NB4 (cell line): ENCODE measurements around the gene SURF4.

Experiments used
- CTCF ChIP-seq: IDR thresholded peaks from one replicate; pipeline ENCODE4 v1.5.1; 2012; ENCODE audit warnings: low read depth, low read length
- MYC ChIP-seq: IDR thresholded peaks from 2 replicates; pipeline ENCODE4 v1.6.1; 2011; ENCODE audit warnings: low read depth, low read length
- POLR2A ChIP-seq: IDR thresholded peaks from 2 replicates; pipeline ENCODE4 v1.6.1; 2011; ENCODE audit warnings: mild to moderate bottlenecking; ENCODE audit not compliant: insufficient read length; ENCODE audit errors: extremely low read depth
- TF ChIP-seq, protein P1 (sequence below): IDR thresholded peaks from 2 replicates; pipeline ENCODE4 v1.6.1; 2011; ENCODE audit warnings: low read depth, low read length

DNA sequence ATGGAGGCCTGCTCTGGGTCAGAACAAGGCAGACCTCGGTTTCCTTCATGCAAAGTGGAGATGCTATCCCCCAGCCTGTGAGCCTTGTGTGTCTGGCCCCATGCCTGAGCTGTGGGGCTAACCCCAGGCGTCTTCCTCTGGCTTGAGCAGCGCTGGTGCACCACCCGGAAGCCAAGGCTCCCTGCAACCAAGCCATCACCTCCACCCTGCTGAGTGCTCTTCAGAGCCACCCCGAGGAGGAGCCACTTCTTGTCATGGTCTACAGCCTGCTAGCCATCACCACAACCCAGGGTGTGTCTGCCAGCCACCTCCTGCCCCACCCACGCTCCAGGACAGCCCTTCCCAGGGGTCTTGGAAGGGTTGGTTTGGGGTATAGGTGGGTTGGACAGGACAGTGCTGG, 25.7 kb upstream of the SURF4 start:
- no peak for TF ChIP-seq POLR2A
- TF ChIP-seq CTCF, result no peak
- TF ChIP-seq, protein P1, sequence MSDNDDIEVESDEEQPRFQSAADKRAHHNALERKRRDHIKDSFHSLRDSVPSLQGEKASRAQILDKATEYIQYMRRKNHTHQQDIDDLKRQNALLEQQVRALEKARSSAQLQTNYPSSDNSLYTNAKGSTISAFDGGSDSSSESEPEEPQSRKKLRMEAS, result no peak
- TF ChIP-seq MYC, result no peak
